K562 (cell line): ENCODE data around the gene ZNF665. TPM values are rescaled to one million over a fixed set of nuclear protein-coding genes. Genes with fewer than 3 reads are reported as not detected.

ENCODE experiments used
- ATAC-seq: fragments of 200-7000 bp; cut with Tn5 transposase; 3 replicates; pipeline ENCODE4 v1.9.1; 2020; ENCODE audit warnings: moderate library complexity
- BruUV-seq: library from RNA; stranded (reverse); fragments of 400-500 nt; replicated peaks from 2 replicates; lab custom pipeline; 2021; lab: Mats Ljungman, UMichigan
- CTCF ChIA-PET: fragments of 300-600 bp; formaldehyde crosslinking; extraction: SDS; loops from one replicate; lab custom pipeline; 2021; ENCODE audit warnings: low intra/inter-chr PET ratio; lab: Yijun Ruan, JAX
- POLR2A ChIA-PET: fragments of 300-600, 350-650 bp; sonication (Branson Sonifier 250); formaldehyde crosslinking; extraction: SDS; loops from one replicate; lab custom pipeline; 2021; ENCODE audit warnings: antibody characterized with exemption, inconsistent platforms; lab: Yijun Ruan, JAX
- DNase-seq, 4 experiments: peaks; one replicate each; pipeline versions ENCODE4 v3.0.0 to v3.0.0-alpha.2; 2011 to 2018; ENCODE audit warnings: low spot score in 3 of 4, mixed read lengths in 3 of 4; ENCODE audit errors: extremely low read depth in 1 of 4
- FAIRE-seq: peaks from 2 replicates; lab custom pipeline; 2011; peaks lifted over from hg19 to GRCh38; lab: Jason Lieb, UNC
- H2AFZ ChIP-seq: 2 replicates; pipeline ENCODE4 v1.6.0; 2011; ENCODE audit warnings: low read depth, low read length, control low read depth, inconsistent platforms
- H3K27ac ChIP-seq: fragments of 200-600 bp; 3 replicates; pipeline ENCODE4 v1.8.0; 2011; ENCODE audit warnings: low read depth, mild to moderate bottlenecking, control low read depth, inconsistent platforms, low read length, moderate library complexity, mixed read lengths; ENCODE audit errors: extremely low read depth
- H3K27me3 ChIP-seq, 2 experiments: fragments of 300-600 bp in 1 of 2; 2 replicates in 1 of 2; 3 replicates in 1 of 2; pipeline versions ENCODE4 v1.6.0 to v1.8.0; 2011; ENCODE audit warnings: inconsistent platforms in 2 of 2, low read length in 2 of 2, mild to moderate bottlenecking in 1 of 2, mixed read lengths in 1 of 2, moderate library complexity in 1 of 2; ENCODE audit not compliant: control insufficient read depth in 2 of 2, insufficient read depth in 2 of 2
- H3K36me3 ChIP-seq: fragments of 300-600 bp; 3 replicates; pipeline ENCODE4 v1.8.0; 2011; ENCODE audit warnings: mild to moderate bottlenecking, low read length, inconsistent platforms; ENCODE audit not compliant: control insufficient read depth, insufficient read depth
- H3K4me1 ChIP-seq, 2 experiments: fragments of 200-600 bp in 1 of 2; replicated peaks in 1 of 2; 2 replicates in 1 of 2; 3 replicates in 1 of 2; pipeline versions ENCODE4 v1.5.1 to v1.8.0; 2011; ENCODE audit warnings: inconsistent platforms in 2 of 2, low read length in 2 of 2, mild to moderate bottlenecking in 1 of 2, mixed read lengths in 1 of 2, moderate library complexity in 1 of 2; ENCODE audit not compliant: control insufficient read depth in 2 of 2, insufficient read depth in 2 of 2
- H3K4me2 ChIP-seq: 2 replicates; pipeline ENCODE4 v1.6.1; 2011; ENCODE audit warnings: low read length, control low read depth, inconsistent platforms, mixed read lengths; ENCODE audit not compliant: insufficient read depth
- H3K4me3 ChIP-seq: fragments of 200-600 bp; sonication (generic), shearing (Covaris generic); 2 replicates; pipeline ENCODE4 v1.5.1; 2016; ENCODE audit warnings: control low read depth, inconsistent platforms
- H3K79me2 ChIP-seq: fragments of 200-600 bp; 3 replicates; pipeline ENCODE4 v1.8.0; 2011; ENCODE audit warnings: low read length, inconsistent platforms; ENCODE audit not compliant: control insufficient read depth, insufficient read depth
- H3K9ac ChIP-seq, 2 experiments: 2 replicates each; pipeline versions ENCODE4 v1.6.0 to v1.6.1; 2011; ENCODE audit warnings: low read depth in 2 of 2, low read length in 2 of 2, control low read depth in 1 of 2, inconsistent platforms in 1 of 2, mild to moderate bottlenecking in 1 of 2, mixed read lengths in 1 of 2; ENCODE audit not compliant: insufficient read depth in 1 of 2
- H3K9me1 ChIP-seq: one replicate; pipeline ENCODE4 v1.6.0; 2011; ENCODE audit warnings: inconsistent platforms, mild to moderate bottlenecking, low read length, moderate library complexity; ENCODE audit not compliant: control insufficient read depth, insufficient read depth
- H3K9me3 ChIP-seq: replicated peaks from 2 replicates; pipeline ENCODE4 v1.5.1; 2011; ENCODE audit warnings: low read depth, low read length, inconsistent platforms; ENCODE audit not compliant: control insufficient read depth, insufficient read depth
- H4K20me1 ChIP-seq: replicated peaks from 2 replicates; pipeline ENCODE4 v1.6.1; 2011; ENCODE audit warnings: low read length, inconsistent platforms, mixed read lengths; ENCODE audit not compliant: control insufficient read depth, insufficient read depth
- EGR1 ChIP-seq: fragments of 450-650 bp; conservative IDR thresholded peaks from 2 replicates; pipeline ENCODE4 v1.6.1; 2017; ENCODE audit warnings: mild to moderate bottlenecking
- ILK ChIP-seq: fragments of 450-650 bp; IDR thresholded peaks from 2 replicates; pipeline ENCODE4 v1.6.1; 2016; ENCODE audit warnings: missing genetic modification characterization, low read depth, mild to moderate bottlenecking, missing compliant biosample characterization, moderate library complexity, borderline replicate concordance
- NFE2 ChIP-seq: IDR thresholded peaks from 2 replicates; pipeline ENCODE4 v1.6.1; 2014; ENCODE audit warnings: antibody characterized with exemption, low read depth
- POLR2AphosphoS5 ChIP-seq: IDR thresholded peaks from 2 replicates; pipeline ENCODE4 v1.6.1; 2011; ENCODE audit warnings: mild to moderate bottlenecking, low read depth, low read length, moderate library complexity; ENCODE audit not compliant: control insufficient read depth, insufficient read depth
- SIN3A ChIP-seq, 2 experiments: fragments of 150-350 bp in 1 of 2; IDR thresholded peaks; 2 replicates each; pipeline ENCODE4 v1.6.1; 2011 to 2016; ENCODE audit warnings: borderline replicate concordance in 2 of 2, low read depth in 2 of 2, low read length in 2 of 2, mild to moderate bottlenecking in 2 of 2, moderate library complexity in 2 of 2; ENCODE audit not compliant: control insufficient read depth in 1 of 2
- SPI1 ChIP-seq: IDR thresholded peaks from 2 replicates; pipeline ENCODE4 v1.6.1; 2011; ENCODE audit warnings: low read depth, low read length, control low read depth, borderline replicate concordance
- ZNF707 ChIP-seq: fragments of 250-450 bp; sonication (Bioruptor Pico); conservative IDR thresholded peaks from 2 replicates; pipeline ENCODE4 v1.8.0; 2022; ENCODE audit warnings: inconsistent platforms, mild to moderate bottlenecking, moderate library complexity
- WGBS: fragments of 100-300 bp; shearing (Covaris generic); methylation state at CpG from one replicate; pipeline ENCODE4 v1.1.6; 2016; ENCODE audit warnings: low coverage, mixed read lengths; ENCODE audit not compliant: insufficient coverage; ENCODE audit errors: missing lambda C conversion rate; 5-methylcytosine and 5-hydroxymethylcytosine counted together
- in situ Hi-C: fragments of 300-500 bp; cut with MboI; formaldehyde crosslinking; loops from 4 replicates; pipeline ENCODE4 v1.15.0; 2018; ENCODE audit warnings: inconsistent platforms, mixed read lengths
- intact Hi-C: fragments of 100-400 bp; cut with micrococcal nuclease; formaldehyde crosslinking; loops from 2 replicates; pipeline ENCODE4 v1.14.2; 2022
- polyA plus RNA-seq, 8 experiments: library from polyadenylated mRNA; depleted of rRNA in 4 of 8; stranded (reverse) in 5 of 8; unstranded in 3 of 8; fragments of >200 nt; fragmentation: Nextera tagmentation in 2 of 8; fragmentation: Illumina TruSeq in 1 of 8; extraction: Ambion mirVana in 2 of 8; extraction: Trizol in 1 of 8; gene quantifications; 2 replicates each; pipeline versions ENCODE4 v1.2.1 to v1.2.3, GENCODE V29; 2011 to 2014; ENCODE audit warnings: inconsistent platforms in 1 of 8, missing spikeins in 1 of 8
- total RNA-seq, 7 experiments: library from RNA; depleted of rRNA in 6 of 7; stranded (reverse); fragments of >200 nt in 6 of 7; fragmentation: Illumina TruSeq in 2 of 7; extraction: Trizol in 2 of 7; gene quantifications; 2 replicates each; pipeline versions ENCODE4 v1.2.1 to v1.2.3, GENCODE V29; 2011 to 2021; ENCODE audit warnings: low replicate concordance in 1 of 7
- TF ChIP-seq, protein P1 (sequence below): sonication (generic); formaldehyde crosslinking; IDR thresholded peaks from 2 replicates; pipeline ENCODE4 v1.8.0; 2022; ENCODE audit warnings: mild to moderate bottlenecking, missing genetic modification reagents

The ZNF665 gene
- total and polyA plus RNA-seq, 9 of the 15 experiments (the other 6 are each of a cell fraction or from before 2014, with no cell fraction given), result 1.9 to 7.6 (median 2.8) TPM

GRCh38 chr19:53157626-53158025 is 35.5 kb downstream of the ZNF665 start (continued):
- TF ChIP-seq POLR2AphosphoS5 (no peak), SIN3A (IDR thresholded peaks at IDR 0.05; ENCODE audit: borderline replicate concordance in 2 of 2, control insufficient read depth in 1 of 2, low read depth in 2 of 2, low read length in 2 of 2) (peak in 1 of 2 experiments; percentile 47; a peak in 1 of 4 replicates), ILK (tag) (no peak)
- TF ChIP-seq, protein P1, sequence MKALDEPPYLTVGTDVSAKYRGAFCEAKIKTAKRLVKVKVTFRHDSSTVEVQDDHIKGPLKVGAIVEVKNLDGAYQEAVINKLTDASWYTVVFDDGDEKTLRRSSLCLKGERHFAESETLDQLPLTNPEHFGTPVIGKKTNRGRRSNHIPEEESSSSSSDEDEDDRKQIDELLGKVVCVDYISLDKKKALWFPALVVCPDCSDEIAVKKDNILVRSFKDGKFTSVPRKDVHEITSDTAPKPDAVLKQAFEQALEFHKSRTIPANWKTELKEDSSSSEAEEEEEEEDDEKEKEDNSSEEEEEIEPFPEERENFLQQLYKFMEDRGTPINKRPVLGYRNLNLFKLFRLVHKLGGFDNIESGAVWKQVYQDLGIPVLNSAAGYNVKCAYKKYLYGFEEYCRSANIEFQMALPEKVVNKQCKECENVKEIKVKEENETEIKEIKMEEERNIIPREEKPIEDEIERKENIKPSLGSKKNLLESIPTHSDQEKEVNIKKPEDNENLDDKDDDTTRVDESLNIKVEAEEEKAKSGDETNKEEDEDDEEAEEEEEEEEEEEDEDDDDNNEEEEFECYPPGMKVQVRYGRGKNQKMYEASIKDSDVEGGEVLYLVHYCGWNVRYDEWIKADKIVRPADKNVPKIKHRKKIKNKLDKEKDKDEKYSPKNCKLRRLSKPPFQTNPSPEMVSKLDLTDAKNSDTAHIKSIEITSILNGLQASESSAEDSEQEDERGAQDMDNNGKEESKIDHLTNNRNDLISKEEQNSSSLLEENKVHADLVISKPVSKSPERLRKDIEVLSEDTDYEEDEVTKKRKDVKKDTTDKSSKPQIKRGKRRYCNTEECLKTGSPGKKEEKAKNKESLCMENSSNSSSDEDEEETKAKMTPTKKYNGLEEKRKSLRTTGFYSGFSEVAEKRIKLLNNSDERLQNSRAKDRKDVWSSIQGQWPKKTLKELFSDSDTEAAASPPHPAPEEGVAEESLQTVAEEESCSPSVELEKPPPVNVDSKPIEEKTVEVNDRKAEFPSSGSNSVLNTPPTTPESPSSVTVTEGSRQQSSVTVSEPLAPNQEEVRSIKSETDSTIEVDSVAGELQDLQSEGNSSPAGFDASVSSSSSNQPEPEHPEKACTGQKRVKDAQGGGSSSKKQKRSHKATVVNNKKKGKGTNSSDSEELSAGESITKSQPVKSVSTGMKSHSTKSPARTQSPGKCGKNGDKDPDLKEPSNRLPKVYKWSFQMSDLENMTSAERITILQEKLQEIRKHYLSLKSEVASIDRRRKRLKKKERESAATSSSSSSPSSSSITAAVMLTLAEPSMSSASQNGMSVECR, result 0 out of 2 replicates have a peak, but pooled peaks have one; percentile 1

DNA sequence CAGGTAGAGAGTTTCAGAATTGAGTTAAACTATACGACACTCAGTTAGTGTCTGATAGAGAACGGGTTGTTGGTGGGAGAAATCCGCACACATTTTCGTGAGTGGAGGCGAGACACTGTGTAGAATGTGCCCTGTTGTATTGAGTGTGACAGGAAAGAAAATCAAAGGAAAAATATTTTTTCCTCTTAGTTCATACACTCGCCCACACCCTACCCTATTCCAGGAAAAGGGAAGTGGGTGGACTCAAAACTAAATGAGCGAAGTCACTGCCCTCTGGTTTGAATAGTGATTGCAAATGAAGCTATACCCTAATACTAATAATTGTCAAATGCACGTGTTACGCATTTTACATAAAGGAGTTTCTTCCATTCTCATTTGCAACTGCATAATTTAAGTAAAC is 36.3 kb downstream of the ZNF665 start:
- Histone ChIP-seq H3K4me2 (peak overlapping the region; percentile 79), H3K9ac (no peak overlapping the region), H3K79me2 (peaks cover 29% of the 10 kb centered on the region)
- CTCF ChIA-PET, result no interaction called here
- POLR2A ChIA-PET, result interaction anchor here (0.6 kb wide), 1 partner anchor 10 kb away, joined by 3 read pairs; no protein-coding TSS in a partner anchor
- BruUV-seq, result no TSS peak
- TF ChIP-seq ZNF707 (CRISPR knock-in tag), result no peak
- TF ChIP-seq EGR1, result peak; percentile 40
- TF ChIP-seq SPI1, result peak; percentile 92
- TF ChIP-seq NFE2, result peak; percentile 46; the same call in 1 of the 2 replicates
- TF ChIP-seq, all 486 proteins: peak for 3
- H4K20me1 ChIP-seq, result no peaks in the 10 kb centered on the region
- H3K27ac ChIP-seq, result no peak overlapping the region
- H3K27me3 ChIP-seq, result no peaks in the 10 kb centered on the region
- in situ Hi-C loops (no loop called here), intact Hi-C loops (no loop called here)
- WGBS, result 70% methylated on average over 9 of the region's 9 CpGs
- H3K4me1 ChIP-seq, result peaks cover 13 to 14% of the 10 kb centered on the region in 2 experiments; a peak in 3 of 5 replicates
- H3K4me3 ChIP-seq, result peak overlapping the region; percentile 66; the same call in 1 of the 2 replicates
- FAIRE-seq (no peak), DNase-seq (no peak), ATAC-seq (no peak)
- H3K9me3 ChIP-seq, result peaks cover 7% of the 10 kb centered on the region
- no peak overlapping the region for H2AFZ ChIP-seq
- no peaks in the 10 kb centered on the region for H3K9me1 ChIP-seq
- peaks cover 31% of the 10 kb centered on the region; the same call in 2 of the 3 replicates for H3K36me3 ChIP-seq
